Superior temporal gyrus (tissue), 1 donor: ENCODE measurements around the gene PSMC3IP.
"Not testable (repeated sequence)": the region's sequence is repeated elsewhere in the genome, so short reads cannot be mapped to it uniquely, and the experiment has no call there.

Experiments used
- DNase-seq: peaks from one replicate; pipeline ENCODE4 v3.0.0-alpha.2; 2016; ENCODE audit errors: extremely low spot score

PSMC3IP gene

GRCh38 chr17:42577532-42578281 is at the start of gene PSMC3IP:
PSMC3IP (minus strand) TSS chr17:42577729; CDS start chr17:42577686, 43 bp downstream.
- peak; percentile 97 for DNase-seq

- DNase-seq, result no peak
These were observed 46.4 kb upstream of the PSMC3IP start for GRCh38 chr17:42623732-42624596.

- no peak for DNase-seq
These were observed 45.7 kb upstream of the PSMC3IP start for GRCh38 chr17:42623271-42623670.

DNA sequence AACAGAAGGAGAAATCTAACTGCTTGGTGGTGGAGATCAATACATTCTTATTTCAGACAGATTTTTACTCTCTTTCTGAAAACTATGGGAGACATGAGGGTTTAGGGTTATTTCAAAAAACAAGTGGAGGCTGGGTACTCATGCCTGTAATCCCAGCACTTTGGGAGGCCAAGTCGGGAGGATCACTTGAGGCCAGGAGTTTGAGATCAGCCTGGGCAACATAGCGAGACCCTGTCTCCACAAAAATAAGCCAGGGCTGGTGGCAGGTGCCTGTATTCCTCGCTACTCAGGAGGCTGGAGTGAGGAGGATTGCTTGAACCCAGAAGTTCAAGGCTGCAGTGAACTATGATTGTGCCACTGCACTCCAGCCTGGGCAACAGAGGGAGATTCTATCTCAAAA is 44.5 kb upstream of the PSMC3IP start:
- not testable (repeated sequence) for DNase-seq

GRCh38 chr17:42618442-42619150 is 41.1 kb upstream of the PSMC3IP start:
- no peak for DNase-seq

- no peak for DNase-seq
These were observed 40.5 kb upstream of the PSMC3IP start for GRCh38 chr17:42617956-42618431.

DNA sequence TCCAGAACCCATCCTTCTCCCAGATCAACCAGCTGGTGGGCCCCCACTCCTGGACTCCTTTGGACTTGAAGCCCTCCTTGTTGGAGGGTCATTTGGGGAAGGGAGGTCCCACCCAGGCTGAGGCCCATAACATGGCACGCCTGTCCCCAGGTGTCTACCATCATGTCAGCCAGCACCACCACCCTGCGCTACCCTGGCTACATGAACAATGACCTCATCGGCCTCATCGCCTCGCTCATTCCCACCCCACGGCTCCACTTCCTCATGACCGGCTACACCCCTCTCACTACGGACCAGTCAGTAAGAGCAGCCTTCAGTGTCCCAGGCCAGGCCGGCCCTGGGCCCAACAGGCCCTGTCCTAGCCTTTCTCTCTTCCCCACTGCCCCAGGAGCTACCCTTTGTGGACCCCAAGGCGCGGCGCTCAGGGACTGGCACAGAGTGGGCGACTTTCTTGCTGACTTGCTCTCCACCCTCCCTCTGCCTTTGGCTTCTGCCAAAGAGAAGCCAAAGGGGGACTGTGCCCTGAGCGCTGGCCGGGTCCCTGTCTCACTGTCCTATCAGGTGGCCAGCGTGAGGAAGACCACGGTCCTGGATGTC is 36.3 kb upstream of the PSMC3IP start:
- DNase-seq, result no peak

- no peak for DNase-seq
These were observed 34.5 kb upstream of the PSMC3IP start for GRCh38 chr17:42612013-42612412.

- not testable (repeated sequence) for DNase-seq
These were observed 32.6 kb upstream of the PSMC3IP start for GRCh38 chr17:42609814-42610801.

DNA sequence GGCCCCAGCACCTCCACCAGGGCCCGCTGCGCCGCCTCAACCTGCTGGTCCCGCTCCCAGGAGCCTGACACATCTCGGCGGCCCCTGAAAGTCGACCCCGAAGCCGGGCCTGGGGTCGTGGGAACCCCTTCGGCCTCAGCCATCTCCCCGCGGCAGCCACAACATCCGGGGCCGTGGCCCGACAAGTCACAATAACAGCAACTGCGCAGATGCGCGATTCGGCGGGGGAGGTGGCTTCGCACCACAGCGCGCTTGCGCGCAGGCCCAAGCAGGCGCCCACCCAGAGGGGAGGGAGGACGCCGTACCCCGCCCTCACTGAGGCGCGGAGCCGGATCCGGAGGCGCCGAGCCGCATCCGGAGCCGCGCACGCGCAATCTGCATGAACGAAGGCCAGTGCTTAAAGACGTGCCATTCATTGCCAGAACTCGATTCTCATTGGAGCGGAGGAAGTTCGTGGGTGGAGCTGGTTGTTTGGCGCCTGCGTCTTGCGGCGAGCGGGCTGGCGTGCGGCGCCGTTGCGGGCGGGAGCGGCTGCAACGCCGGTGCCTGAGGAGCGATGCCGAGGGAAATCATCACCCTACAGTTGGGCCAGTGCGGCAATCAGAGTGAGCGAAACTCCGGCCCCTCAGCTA is 31.8 kb upstream of the PSMC3IP start, which contains the start of the genes RETREG3 and TUBG1:
Gene RETREG3, minus strand, starts transcription at position 193 of the 632 bp plus-strand sequence. Its CDS starts 50 bp downstream, at position 143.
Gene TUBG1, plus strand, starts transcription at position 502 of the 632 bp plus-strand sequence. Its CDS starts 55 bp downstream, at position 557.
- DNase-seq, result peak; percentile 99

- DNase-seq, result peak; percentile 21
These were observed 31.0 kb upstream of the PSMC3IP start for GRCh38 chr17:42608305-42609181.

DNA sequence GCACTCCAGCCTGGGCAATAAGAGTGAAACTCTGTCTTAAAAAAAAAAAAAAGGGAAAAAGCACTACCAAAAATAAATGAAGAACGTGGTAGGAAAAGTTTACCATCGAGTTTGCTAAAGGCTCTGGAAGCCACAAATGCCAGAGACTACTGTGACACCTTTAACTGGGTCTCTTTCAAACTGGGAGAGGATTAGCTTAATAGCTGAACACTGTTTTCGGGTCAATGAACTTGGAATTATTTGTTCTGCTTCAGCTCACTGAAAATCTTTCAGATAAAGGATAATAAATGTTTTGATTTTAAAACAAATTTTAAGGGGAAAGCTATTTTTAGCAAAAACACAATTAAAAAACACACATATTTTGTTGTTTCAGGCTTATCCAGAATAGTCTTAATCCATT is 30.2 kb upstream of the PSMC3IP start:
- no peak for DNase-seq

- DNase-seq, result no peak
These were observed 25.8 kb upstream of the PSMC3IP start for GRCh38 chr17:42603318-42603717.

DNA sequence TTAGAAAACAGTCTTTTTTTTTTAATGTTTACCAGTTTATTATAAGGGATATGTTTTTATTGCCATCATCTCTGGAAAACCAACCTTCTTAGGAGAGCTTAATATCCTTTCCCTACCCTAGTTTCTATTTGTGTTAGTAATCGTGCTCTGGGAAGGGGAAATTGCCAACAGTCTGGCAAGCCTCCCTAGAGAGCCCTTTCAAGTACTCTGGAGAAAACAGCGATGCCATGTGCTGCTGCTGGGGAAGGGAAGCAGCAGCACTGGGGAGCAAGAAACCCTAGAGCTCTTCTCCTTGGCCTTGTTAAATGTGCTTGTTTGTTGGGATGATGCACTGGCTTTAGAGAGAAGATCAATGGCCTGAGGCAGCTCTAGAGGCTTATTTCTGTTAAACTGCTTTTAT is 21.4 kb upstream of the PSMC3IP start:
- DNase-seq, result no peak

DNA sequence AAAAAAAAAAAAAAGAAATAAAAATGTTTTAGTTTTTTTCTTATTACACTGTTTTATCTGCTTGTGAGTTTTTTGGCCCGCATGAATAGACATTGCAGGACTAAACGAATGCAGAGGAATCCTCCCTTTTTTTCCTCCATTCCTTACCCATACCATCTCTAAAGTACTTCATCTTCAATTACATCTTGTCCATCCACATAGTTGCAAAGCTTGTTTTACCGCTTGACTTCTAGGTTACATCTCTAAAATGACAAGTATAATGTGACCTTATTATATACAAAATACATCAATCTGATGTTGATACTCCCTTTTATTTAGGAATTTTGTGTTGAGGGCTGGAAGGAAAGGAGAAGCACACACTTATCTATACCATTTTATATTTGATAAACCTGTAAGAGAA is 18.9 kb upstream of the PSMC3IP start:
- no peak for DNase-seq

GRCh38 chr17:42591411-42591810 is 13.9 kb upstream of the PSMC3IP start:
- DNase-seq, result no peak

GRCh38 chr17:42590886-42591285 is 13.4 kb upstream of the PSMC3IP start:
- no peak for DNase-seq

GRCh38 chr17:42586514-42587230 is 9.1 kb upstream of the PSMC3IP start:
- no peak for DNase-seq
